GM21423 (cell line): ENCODE data around the gene HPX.
A peak's percentile ranks its signal among the peaks of the same experiment; 100 is the strongest.

ENCODE experiments used
- ATAC-seq: cut with Tn5 transposase; IDR thresholded peaks from one replicate; pipeline ENCODE4 v1.9.1; 2021; ENCODE audit warnings: mild to moderate bottlenecking, moderate library complexity; ENCODE audit not compliant: unreplicated experiment

HPX gene

GRCh38 chr11:6440906-6441358 is at the start of gene HPX:
Gene HPX, minus strand, starts transcription at chr11:6440987. Its CDS starts 24 bp downstream, at chr11:6440963.
- no peak for ATAC-seq

GRCh38 chr11:6489306-6489705 is 48.5 kb upstream of the HPX start:
- ATAC-seq, result no peak

GRCh38 chr11:6488821-6489220 is 48.0 kb upstream of the HPX start:
- no peak for ATAC-seq

- no peak for ATAC-seq
Measured at GRCh38 chr11:6488342-6488741, 47.6 kb upstream of the HPX start.

GRCh38 chr11:6486938-6487337 is 46.2 kb upstream of the HPX start:
- ATAC-seq, result no peak

GRCh38 chr11:6486256-6486655 is 45.5 kb upstream of the HPX start:
- no peak for ATAC-seq

- no peak for ATAC-seq
Measured at GRCh38 chr11:6485661-6486060, 44.9 kb upstream of the HPX start.

- ATAC-seq, result no peak
Measured at GRCh38 chr11:6483015-6483414, 42.2 kb upstream of the HPX start.

- ATAC-seq, result no peak
Measured at GRCh38 chr11:6482441-6482840, 41.7 kb upstream of the HPX start.

GRCh38 chr11:6481924-6482275 is 41.1 kb upstream of the HPX start:
- ATAC-seq, result no peak

GRCh38 chr11:6481012-6481923 is 40.5 kb upstream of the HPX start, which contains the start of the genes ARFIP2 and TIMM10B:
Gene ARFIP2, minus strand, starts transcription at chr11:6481331. Its CDS starts 910 bp downstream, at chr11:6480421.
Gene TIMM10B, plus strand, starts transcription at chr11:6481501. Its CDS starts 16 bp downstream, at chr11:6481517.
- ATAC-seq, result peak; percentile 98

GRCh38 chr11:6480299-6480914 is 39.6 kb upstream of the HPX start:
- ATAC-seq, result no peak

GRCh38 chr11:6476571-6476970 is 35.8 kb upstream of the HPX start:
- ATAC-seq, result no peak

- no peak for ATAC-seq
Measured at GRCh38 chr11:6475936-6476335, 35.1 kb upstream of the HPX start.

GRCh38 chr11:6474806-6475500 is 34.2 kb upstream of the HPX start:
- no peak for ATAC-seq

- no peak for ATAC-seq
Measured at GRCh38 chr11:6474413-6474792, 33.6 kb upstream of the HPX start.

- peak; percentile 67 for ATAC-seq
Measured at GRCh38 chr11:6473451-6474412, 32.9 kb upstream of the HPX start, which contains the start of gene TRIM3. Gene TRIM3, minus strand, starts transcription at chr11:6473941. Its CDS starts 8,246 bp downstream, at chr11:6465695.

GRCh38 chr11:6472934-6473333 is 32.1 kb upstream of the HPX start:
- ATAC-seq, result no peak

GRCh38 chr11:6469599-6469998 is 28.8 kb upstream of the HPX start:
- no peak for ATAC-seq
